HCT116 (cell line): ENCODE measurements around the gene TRMU. TPM values are rescaled to one million over a fixed set of nuclear protein-coding genes. Genes with fewer than 3 reads are reported as not detected.

Experiments used
- ATAC-seq: fragments of 200-7000 bp; cut with Tn5 transposase; 2 replicates; pipeline ENCODE4 v1.9.1; 2020; ENCODE audit warnings: mild to moderate bottlenecking, moderate library complexity
- BruUV-seq: library from RNA; stranded (reverse); fragments of 400-500 nt; replicated peaks from 2 replicates; lab custom pipeline; 2021; lab: Mats Ljungman, UMichigan
- CTCF ChIA-PET: fragments of 300-600 bp; sonication (Branson Sonifier 250); formaldehyde crosslinking; loops from one replicate; lab custom pipeline; 2021; ENCODE audit warnings: antibody characterized with exemption; lab: Charles Lee
- POLR2A ChIA-PET: fragments of 300-600, 350-600 bp; sonication (Branson Sonifier 250); formaldehyde crosslinking; loops from one replicate; lab custom pipeline; 2021; ENCODE audit warnings: antibody characterized with exemption; lab: Charles Lee
- RAD21 ChIA-PET, 2 experiments: fragments of 300-600 bp; sonication (Branson Sonifier 250); formaldehyde crosslinking; loops; one replicate each; lab custom pipeline; 2023; ENCODE audit warnings: low total read pairs in 2 of 2; ENCODE audit not compliant: uncharacterized antibody in 2 of 2, unreplicated experiment in 2 of 2, low non-redundant PET in 1 of 2; lab: Charles Lee
- DNase-seq: peaks from one replicate; pipeline ENCODE4 v3.0.0-alpha.2; 2010; ENCODE audit warnings: low read depth, low spot score
- H2AFZ ChIP-seq: fragments of 200-600 bp; shearing (Covaris generic), sonication (generic); 2 replicates; pipeline ENCODE4 v1.6.1; 2017; ENCODE audit warnings: low read depth, mixed run types, mixed read lengths, antibody characterized with exemption, low read length; ENCODE audit not compliant: poor library complexity, severe bottlenecking
- H3K27ac ChIP-seq: 2 replicates; pipeline ENCODE4 v1.5.1; 2012; ENCODE audit warnings: low read depth, low read length
- H3K27me3 ChIP-seq: fragments of 200-600 bp; sonication (generic); 2 replicates; pipeline ENCODE4 v1.6.1; 2016; ENCODE audit warnings: mixed run types, low read length, mixed read lengths; ENCODE audit not compliant: insufficient read depth
- H3K36me3 ChIP-seq, 2 experiments: fragments of 200-500 bp in 1 of 2; fragments of 200-600 bp in 1 of 2; sonication (Bioruptor generic) in 1 of 2; sonication (generic) in 1 of 2; 2 replicates each; pipeline versions ENCODE4 v1.5.1 to v1.6.1; 2014 to 2016; ENCODE audit warnings: low read length in 2 of 2, inconsistent platforms in 1 of 2, mixed read lengths in 1 of 2, mixed run types in 1 of 2; ENCODE audit not compliant: insufficient read depth in 2 of 2, control insufficient read depth in 1 of 2
- H3K4me1 ChIP-seq, 2 experiments: fragments of 200-600 bp in 1 of 2; sonication (generic) in 1 of 2; 2 replicates each; pipeline versions ENCODE4 v1.5.1 to v1.6.1; 2012 to 2017; ENCODE audit warnings: low read length in 2 of 2, inconsistent platforms in 1 of 2, mild to moderate bottlenecking in 1 of 2, mixed read lengths in 1 of 2, mixed run types in 1 of 2, moderate library complexity in 1 of 2; ENCODE audit not compliant: insufficient read depth in 2 of 2, control insufficient read depth in 1 of 2
- H3K4me2 ChIP-seq: fragments of 200-600 bp; sonication (generic); 2 replicates; pipeline ENCODE4 v1.6.1; 2017; ENCODE audit warnings: mixed run types, low read length, mixed read lengths
- H3K4me3 ChIP-seq, 2 experiments: fragments of 200-600 bp in 1 of 2; sonication (generic) in 1 of 2; replicated peaks in 1 of 2; 2 replicates each; pipeline ENCODE4 v1.5.1; 2011 to 2016; ENCODE audit warnings: low read length in 2 of 2, control low read depth in 1 of 2, low read depth in 1 of 2, mild to moderate bottlenecking in 1 of 2, mixed read lengths in 1 of 2, mixed run types in 1 of 2
- H3K79me2 ChIP-seq: fragments of 200-600 bp; sonication (generic); 2 replicates; pipeline ENCODE4 v1.6.1; 2017; ENCODE audit warnings: mild to moderate bottlenecking, mixed run types, low read length, moderate library complexity, mixed read lengths; ENCODE audit not compliant: insufficient read depth
- H3K9ac ChIP-seq: fragments of 200-600 bp; sonication (generic); 2 replicates; pipeline ENCODE4 v1.6.1; 2016; ENCODE audit warnings: low read length, mixed read lengths
- H3K9me2 ChIP-seq: fragments of 200-600 bp; sonication (generic), shearing (Covaris generic); 2 replicates; pipeline ENCODE4 v1.6.1; 2017; ENCODE audit warnings: mixed run types, mild to moderate bottlenecking, moderate library complexity; ENCODE audit not compliant: insufficient read depth
- H3K9me3 ChIP-seq, 2 experiments: fragments of 200-500 bp in 1 of 2; fragments of 200-600 bp in 1 of 2; sonication (Bioruptor generic) in 1 of 2; sonication (generic) in 1 of 2; 2 replicates each; pipeline ENCODE4 v1.6.1; 2014 to 2017; ENCODE audit warnings: low read length in 2 of 2, mixed read lengths in 2 of 2, inconsistent platforms in 1 of 2, low read depth in 1 of 2, mild to moderate bottlenecking in 1 of 2, mixed run types in 1 of 2, moderate library complexity in 1 of 2; ENCODE audit not compliant: control insufficient read depth in 1 of 2, insufficient read depth in 1 of 2
- H4K20me1 ChIP-seq: fragments of 200-600 bp; sonication (generic), shearing (Covaris generic); 2 replicates; pipeline ENCODE4 v1.6.1; 2017; ENCODE audit warnings: mixed run types, mild to moderate bottlenecking, moderate library complexity; ENCODE audit not compliant: insufficient read depth
- CBX3 ChIP-seq: IDR thresholded peaks from 2 replicates; pipeline ENCODE4 v1.6.1; 2012; ENCODE audit warnings: low read depth
- CEBPB ChIP-seq: IDR thresholded peaks from 2 replicates; pipeline ENCODE4 v1.6.1; 2012; ENCODE audit warnings: low read depth
- CTCF ChIP-seq, 3 experiments: fragments of 200-600 bp in 1 of 3; sonication (generic) in 1 of 3; IDR thresholded peaks in 2 of 3; conservative IDR thresholded peaks in 1 of 3; 2 replicates each; pipeline ENCODE4 v1.5.1; 2012 to 2017; ENCODE audit warnings: low read depth in 2 of 3, low read length in 2 of 3, antibody characterized with exemption in 1 of 3, borderline replicate concordance in 1 of 3, control low read depth in 1 of 3, mild to moderate bottlenecking in 1 of 3, mixed read lengths in 1 of 3, mixed run types in 1 of 3, moderate library complexity in 1 of 3; ENCODE audit not compliant: insufficient read depth in 1 of 3
- EZH2phosphoT487 ChIP-seq: fragments of 200-600 bp; IDR thresholded peaks from 2 replicates; pipeline ENCODE4 v1.6.1; 2018; ENCODE audit warnings: antibody characterized with exemption, borderline replicate concordance
- FOSL1 ChIP-seq: IDR thresholded peaks from 2 replicates; pipeline ENCODE4 v1.6.1; 2012; ENCODE audit warnings: low read depth
- JUND ChIP-seq: IDR thresholded peaks from 2 replicates; pipeline ENCODE4 v1.6.1; 2012
- MAX ChIP-seq: IDR thresholded peaks from 2 replicates; pipeline ENCODE4 v1.6.1; 2012
- POLR2AphosphoS5 ChIP-seq: IDR thresholded peaks from 2 replicates; pipeline ENCODE4 v1.6.1; 2011; ENCODE audit warnings: mild to moderate bottlenecking, low read depth, low read length, moderate library complexity
- RAD21 ChIP-seq: IDR thresholded peaks from 2 replicates; pipeline ENCODE4 v1.6.1; 2012; ENCODE audit warnings: low read depth, mild to moderate bottlenecking
- SIN3A ChIP-seq: IDR thresholded peaks from 2 replicates; pipeline ENCODE4 v1.6.1; 2012; ENCODE audit warnings: low read depth
- SP1 ChIP-seq: IDR thresholded peaks from 2 replicates; pipeline ENCODE4 v1.6.1; 2012; ENCODE audit warnings: low read depth
- TCF7L2 ChIP-seq: IDR thresholded peaks from 2 replicates; pipeline ENCODE4 v1.7.0; 2011; ENCODE audit warnings: borderline replicate concordance, inconsistent platforms; ENCODE audit not compliant: insufficient read depth, insufficient read length; ENCODE audit errors: extremely low read depth
- YY1 ChIP-seq: IDR thresholded peaks from 2 replicates; pipeline ENCODE4 v1.6.1; 2011; ENCODE audit warnings: low read length, low read depth, moderate library complexity, mild to moderate bottlenecking; ENCODE audit not compliant: insufficient replicate concordance; ENCODE audit errors: extremely low read depth
- ZBTB33 ChIP-seq: IDR thresholded peaks from 2 replicates; pipeline ENCODE4 v1.6.1; 2011; ENCODE audit warnings: mild to moderate bottlenecking, low read length, moderate library complexity; ENCODE audit not compliant: insufficient replicate concordance; ENCODE audit errors: extremely low read depth
- ZFX ChIP-seq: fragments of 450-650 bp; IDR thresholded peaks from 2 replicates; pipeline ENCODE4 v1.6.1; 2017
- ZNF274 ChIP-seq: fragments of 200-500 bp; sonication (Bioruptor generic); IDR thresholded peaks from 2 replicates; pipeline ENCODE4 v1.6.1; 2014; ENCODE audit warnings: mild to moderate bottlenecking, low read depth, low read length, inconsistent platforms
- intact Hi-C: fragments of 100-400 bp; cut with micrococcal nuclease; formaldehyde crosslinking; loops from 2 replicates; pipeline ENCODE4 v1.10.0; 2022
- total RNA-seq: library from RNA; stranded (reverse); gene quantifications from one replicate; pipeline ENCODE4 v1.2.1, GENCODE V29; 2021; ENCODE audit not compliant: unreplicated experiment

The TRMU gene
- total RNA-seq, 1 experiment from 2014 or later: 65.4 TPM

GRCh38 chr22:46391486-46392136 is 56.1 kb downstream of the TRMU start:
- Histone ChIP-seq H3K27ac (no peak overlapping the region), H3K9ac (no peak overlapping the region), H4K20me1 (no peaks in the 10 kb centered on the region), H3K36me3 (no peaks in the 10 kb centered on the region), H2AFZ (no peak overlapping the region), H3K27me3 (no peaks in the 10 kb centered on the region), H3K4me1 (peaks cover 0 to 7% of the 10 kb centered on the region in 2 experiments; a peak in 2 of 4 replicates), H3K9me2 (no peaks in the 10 kb centered on the region), H3K79me2 (no peaks in the 10 kb centered on the region), H3K4me2 (no peak overlapping the region), H3K4me3 (no peak overlapping the region), H3K9me3 (no peaks in the 10 kb centered on the region)
- DNase-seq (no peak), ATAC-seq (no peak)
- BruUV-seq: no TSS peak
- POLR2A ChIA-PET: no interaction called here
- TF ChIP-seq POLR2AphosphoS5 (no peak), EZH2phosphoT487 (no peak), CTCF (IDR thresholded peaks at IDR 0.05 in 2 of 3, conservative IDR thresholded peaks at IDR 0.05 in 1 of 3; ENCODE audit: borderline replicate concordance in 1 of 3, insufficient read depth in 1 of 3, low read depth in 2 of 3, low read length in 2 of 3) (no peak), CBX3 (no peak), YY1 (no peak), SP1 (no peak), FOSL1 (no peak), ZBTB33 (no peak), RAD21 (no peak), SIN3A (no peak), CEBPB (no peak), JUND (no peak), MAX (no peak), ZNF274 (no peak), ZFX (no peak), TCF7L2 (no peak)
- CTCF ChIA-PET: no interaction called here
- RAD21 ChIA-PET: no interaction called here
- intact Hi-C loops: no loop called here
